Aorta (tissue), 5 donors: Measurements from ENCODE around the gene KANSL1L. TPM values are rescaled to one million over a fixed set of nuclear protein-coding genes. Genes with fewer than 3 reads are reported as not detected.
"Not testable (repeated sequence)": the region's sequence is repeated elsewhere in the genome, so short reads cannot be mapped to it uniquely, and the experiment has no call there.

Source experiments
- ATAC-seq: fragments of 200-7000 bp; cut with Tn5 transposase; one replicate; pipeline ENCODE4 v1.9.1; 2022; ENCODE audit warnings: moderate library complexity; ENCODE audit not compliant: low FRiP score
- DNase-seq, 2 donors: peaks; one replicate each; pipeline ENCODE4 v3.0.0-alpha.2; 2020
- H3K27ac ChIP-seq, 2 donors: one replicate each; pipeline ENCODE4 v1.5.1; 2013; ENCODE audit warnings: low read length in 2 of 2, mild to moderate bottlenecking in 2 of 2, moderate library complexity in 2 of 2, control low read depth in 1 of 2, inconsistent platforms in 1 of 2, low read depth in 1 of 2
- H3K27me3 ChIP-seq, 2 donors: one replicate each; pipeline ENCODE4 v1.6.1; 2013; ENCODE audit warnings: control low read depth in 1 of 2, low read length in 1 of 2, mild to moderate bottlenecking in 1 of 2, moderate library complexity in 1 of 2; ENCODE audit not compliant: insufficient read depth in 2 of 2, control insufficient read depth in 1 of 2
- H3K36me3 ChIP-seq, 2 donors: one replicate each; pipeline ENCODE4 v1.6.1; 2013; ENCODE audit warnings: control low read depth in 1 of 2, low read length in 1 of 2, mild to moderate bottlenecking in 1 of 2; ENCODE audit not compliant: insufficient read depth in 2 of 2, control insufficient read depth in 1 of 2
- H3K4me1 ChIP-seq, 2 donors: one replicate each; pipeline ENCODE4 v1.6.1; 2013; ENCODE audit warnings: low read length in 2 of 2, control low read depth in 1 of 2, mild to moderate bottlenecking in 1 of 2, moderate library complexity in 1 of 2; ENCODE audit not compliant: insufficient read depth in 2 of 2, control insufficient read depth in 1 of 2
- H3K4me3 ChIP-seq, 2 donors: one replicate each; pipeline ENCODE4 v1.5.1; 2013; ENCODE audit warnings: low read length in 2 of 2, control low read depth in 1 of 2, mild to moderate bottlenecking in 1 of 2
- H3K9me3 ChIP-seq: one replicate; pipeline ENCODE4 v1.6.1; 2013; ENCODE audit warnings: mild to moderate bottlenecking, low read length; ENCODE audit not compliant: control insufficient read depth
- WGBS, 2 donors: extraction: QIAGEN DNeasy Blood & Tissue Kit; methylation state at CpG; one replicate each; pipeline ENCODE4 v1.1.7; 2013; 5-methylcytosine and 5-hydroxymethylcytosine counted together
- intact Hi-C, 2 donors: fragments of 100-400 bp; cut with DNase I; formaldehyde crosslinking; loops; one replicate each; pipeline versions ENCODE4 v1.14.2 to v1.15.0; 2022
- polyA plus RNA-seq, 2 donors: library from polyadenylated mRNA; stranded (reverse); fragments of 200-250 nt; gene quantifications; one replicate each; pipeline ENCODE4 v1.2.3, GENCODE V29; 2013
- total RNA-seq, 2 donors: library from RNA; stranded (reverse); fragmentation: NEBNext Ultra II Directional; extraction: Animal tissue kit (Norgen Biotek cat#: 25700); gene quantifications; one replicate each; pipeline ENCODE4 v1.2.1, GENCODE V29; 2021
- donor health status: healthy with polysubstance abuse.
- donor health status: Bipolar disorder and iron deficiency.
- donor health status: DM: no; HTN: no; CAD: no.
- donor health status: DM: no; HTN: no; CAD: no.
- donor health status: DM: yes; HTN: yes; CAD: no.

Gene KANSL1L
- total and polyA plus RNA-seq, 4 donors, result 8.1 to 44.1 (median 29.4) TPM

DNA sequence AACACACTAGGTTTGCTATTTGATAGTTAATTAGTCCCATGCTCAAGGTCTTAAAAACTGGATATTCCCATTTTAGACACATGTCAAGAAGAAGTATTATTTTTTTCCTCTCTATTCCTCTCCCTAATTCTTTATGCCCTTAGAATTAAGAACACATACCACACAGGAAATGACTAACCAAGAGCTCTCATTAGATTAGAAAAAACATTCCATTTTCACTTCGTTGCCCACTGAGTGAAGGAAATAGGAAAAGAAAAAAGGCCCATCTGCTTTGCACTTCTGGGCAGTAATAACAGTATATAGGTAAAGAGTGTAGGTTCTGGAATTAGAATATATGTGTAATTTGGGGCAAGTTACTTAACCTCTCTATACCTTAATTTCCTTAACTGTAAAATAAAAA, 27.1 kb upstream of the KANSL1L start:
- 0 to 3% methylated on average over 1 of the region's 1 CpG for WGBS, 2 donors
- no peak overlapping the region for H3K27ac ChIP-seq
- H3K4me3 ChIP-seq, result no peak overlapping the region
- intact Hi-C loops, result loop anchor here (5.0 kb wide), 3 partner anchors 121 to 221 kb away; no protein-coding TSS in a partner anchor
- H3K36me3 ChIP-seq, result peaks cover 1 to 2% of the 10 kb centered on the region in 2 donors
- no peaks in the 10 kb centered on the region for H3K27me3 ChIP-seq
- no peaks in the 10 kb centered on the region for H3K4me1 ChIP-seq
- H3K9me3 ChIP-seq, result no peaks in the 10 kb centered on the region
- ATAC-seq, result no peak
- no peak for DNase-seq

DNA sequence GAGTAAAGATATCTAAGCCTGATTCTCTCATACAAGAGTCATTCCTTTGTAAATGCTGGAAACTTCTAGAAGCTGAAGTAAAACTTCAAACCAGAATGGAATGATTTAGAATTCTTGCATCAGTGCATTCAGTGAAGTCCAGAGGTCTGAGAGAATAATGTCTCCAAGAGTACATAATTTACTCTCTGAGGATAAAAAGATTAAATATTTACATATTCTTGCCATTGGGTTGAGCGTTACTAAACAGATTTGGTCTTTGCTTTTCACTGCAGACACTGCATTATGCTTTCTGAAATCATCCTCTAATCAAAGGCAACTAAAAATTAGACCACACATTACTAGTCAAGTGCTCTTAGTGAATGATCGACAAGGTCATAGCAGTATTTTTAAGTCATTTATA, 26.5 kb upstream of the KANSL1L start:
- no peak for ATAC-seq
- Histone ChIP-seq H3K27ac (no peak overlapping the region), H3K9me3 (no peaks in the 10 kb centered on the region), H3K27me3 (no peaks in the 10 kb centered on the region), H3K4me1 (no peaks in the 10 kb centered on the region), H3K4me3 (no peak overlapping the region), H3K36me3 (peaks cover 1 to 2% of the 10 kb centered on the region in 2 donors)
- DNase-seq, result no peak
- 90 to 93% methylated on average over 2 of the region's 2 CpGs for WGBS, 2 donors
- intact Hi-C loops, result loop anchor here (5.0 kb wide), 3 partner anchors 120 to 220 kb away; no protein-coding TSS in a partner anchor

DNA sequence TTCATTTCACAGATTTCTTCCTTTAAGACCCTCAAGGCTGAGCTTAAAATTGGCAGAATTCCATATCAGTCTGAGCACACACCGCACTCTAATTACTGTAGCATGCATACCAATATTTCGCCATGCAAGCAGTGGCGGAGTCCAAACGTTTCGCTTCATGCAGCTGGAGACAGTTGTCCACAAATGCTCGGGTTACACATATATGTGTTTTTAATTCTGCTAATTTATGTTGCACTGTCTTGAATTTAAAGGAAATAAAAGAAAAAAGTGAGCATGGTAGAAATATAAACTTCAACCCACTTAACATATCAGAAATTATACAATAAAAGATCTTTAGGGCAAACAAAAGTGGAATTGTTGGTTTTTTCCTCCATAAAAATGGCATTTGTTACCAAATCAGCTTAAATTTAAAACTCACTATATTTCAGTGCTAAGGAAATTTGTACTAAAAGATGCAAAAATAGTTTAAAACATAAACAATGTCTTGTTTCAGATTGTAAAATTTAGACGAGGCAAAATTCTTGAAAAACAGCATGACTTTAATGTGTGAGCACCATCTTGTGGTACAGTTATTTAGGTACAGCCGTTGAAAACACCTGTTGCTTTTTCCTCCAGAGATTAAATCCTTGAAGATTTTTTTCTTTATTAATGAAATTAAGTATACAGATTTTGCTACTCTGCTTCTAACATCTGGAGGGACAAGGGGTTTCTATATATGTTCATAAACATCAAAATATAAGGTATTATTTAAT, 24.1 kb upstream of the KANSL1L start:
- no peaks in the 10 kb centered on the region for H3K27me3 ChIP-seq
- WGBS, 2 donors, result 51 to 53% methylated on average over 8 of the region's 8 CpGs
- no peak overlapping the region for H3K27ac ChIP-seq
- H3K4me1 ChIP-seq, result no peaks in the 10 kb centered on the region
- no peak overlapping the region for H3K4me3 ChIP-seq
- ATAC-seq (no peak), DNase-seq (no peak)
- H3K36me3 ChIP-seq, result peaks cover 0 to 1% of the 10 kb centered on the region in 2 donors
- intact Hi-C loops, result loop anchor here (5.0 kb wide), 3 partner anchors 118 to 218 kb away; no protein-coding TSS in a partner anchor
- no peaks in the 10 kb centered on the region for H3K9me3 ChIP-seq

DNA sequence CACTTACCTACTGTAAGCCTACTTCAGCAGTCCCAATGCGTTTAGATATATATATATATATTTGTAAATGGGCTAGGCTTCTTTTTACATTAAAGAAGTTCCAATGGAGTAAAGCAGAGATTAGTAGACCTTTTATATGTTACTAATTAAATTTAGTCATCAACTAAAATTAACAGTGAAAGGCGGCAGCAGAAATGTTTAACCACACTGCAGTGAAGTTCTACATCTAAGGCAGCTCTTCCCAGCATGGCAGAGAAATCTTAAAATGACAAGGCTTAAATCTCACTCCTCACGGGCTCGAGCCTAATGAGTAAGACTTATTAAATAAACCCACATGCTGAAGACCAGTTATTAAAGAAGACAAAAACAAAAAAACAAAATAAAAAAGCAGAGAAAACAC, 19.1 kb upstream of the KANSL1L start:
- Histone ChIP-seq H3K36me3 (peaks cover 1 to 4% of the 10 kb centered on the region in 2 donors), H3K27ac (no peak overlapping the region), H3K4me3 (no peak overlapping the region), H3K4me1 (no peaks in the 10 kb centered on the region), H3K9me3 (no peaks in the 10 kb centered on the region), H3K27me3 (no peaks in the 10 kb centered on the region)
- ATAC-seq, result no peak
- WGBS, 2 donors, result 89 to 94% methylated on average over 4 of the region's 4 CpGs
- DNase-seq, result no peak
- intact Hi-C loops, result no loop called here

DNA sequence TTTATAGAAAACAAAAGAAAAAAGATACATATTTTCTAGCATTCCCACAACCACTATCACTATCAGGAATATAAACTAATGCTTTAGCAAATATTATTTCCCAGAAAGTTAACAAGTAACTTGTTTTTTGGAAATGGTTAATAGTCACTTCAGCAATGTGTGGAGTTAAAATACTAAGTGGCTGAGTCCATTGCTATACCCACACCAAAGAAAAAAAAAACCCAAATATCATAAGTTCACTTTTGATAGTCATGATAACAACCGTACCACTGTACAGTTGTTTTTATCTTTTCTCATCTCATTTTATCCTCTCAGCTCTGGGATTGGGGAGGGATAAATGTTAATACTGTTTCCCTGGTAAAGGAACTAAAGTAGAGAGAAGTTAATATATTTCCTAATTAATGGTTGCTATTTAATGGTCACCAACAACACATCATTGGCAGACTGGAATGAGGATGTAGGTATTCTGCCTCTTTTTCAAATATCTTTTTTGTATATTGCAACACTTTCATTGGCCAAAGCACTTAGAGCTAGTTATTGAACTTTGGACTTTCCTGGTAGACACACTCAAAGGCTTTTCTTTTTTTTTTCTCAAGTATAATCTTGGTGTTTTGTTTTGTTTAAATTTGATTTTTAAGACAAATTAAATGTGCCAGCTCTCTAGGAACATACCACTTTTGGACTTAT, 18.4 kb upstream of the KANSL1L start:
- Histone ChIP-seq H3K27ac (no peak overlapping the region), H3K27me3 (no peaks in the 10 kb centered on the region), H3K9me3 (no peaks in the 10 kb centered on the region), H3K4me1 (no peaks in the 10 kb centered on the region), H3K36me3 (peaks cover 0 to 5% of the 10 kb centered on the region in 2 donors), H3K4me3 (no peak overlapping the region)
- no peak for DNase-seq
- intact Hi-C loops, result no loop called here
- no peak for ATAC-seq
- WGBS, 2 donors, result 55 to 69% methylated on average over 1 of the region's 1 CpG

DNA sequence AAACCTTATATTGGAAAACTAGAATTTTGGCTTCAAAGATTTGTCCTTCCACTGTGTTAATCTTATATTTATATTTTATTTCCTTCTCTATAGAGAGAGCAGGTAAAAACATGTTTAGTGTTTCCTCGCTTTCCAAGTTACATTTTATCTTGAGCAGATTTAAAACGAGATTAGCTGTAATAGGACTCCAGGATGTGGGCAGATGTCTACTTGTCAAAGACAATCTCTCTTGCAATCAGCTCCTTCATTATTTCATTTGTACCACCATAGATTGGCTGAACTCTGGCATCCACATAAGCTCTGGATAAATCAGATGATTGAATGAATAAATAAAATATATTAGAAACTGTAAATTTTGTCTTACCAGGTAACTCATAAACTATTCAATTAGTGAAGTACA, 17.5 kb upstream of the KANSL1L start:
- Histone ChIP-seq H3K4me1 (no peaks in the 10 kb centered on the region), H3K4me3 (no peak overlapping the region), H3K27ac (no peak overlapping the region), H3K27me3 (no peaks in the 10 kb centered on the region), H3K36me3 (peaks cover 0 to 5% of the 10 kb centered on the region in 2 donors), H3K9me3 (no peaks in the 10 kb centered on the region)
- DNase-seq (no peak), ATAC-seq (no peak)
- 77 to 83% methylated on average over 2 of the region's 2 CpGs for WGBS, 2 donors
- intact Hi-C loops, result no loop called here

DNA sequence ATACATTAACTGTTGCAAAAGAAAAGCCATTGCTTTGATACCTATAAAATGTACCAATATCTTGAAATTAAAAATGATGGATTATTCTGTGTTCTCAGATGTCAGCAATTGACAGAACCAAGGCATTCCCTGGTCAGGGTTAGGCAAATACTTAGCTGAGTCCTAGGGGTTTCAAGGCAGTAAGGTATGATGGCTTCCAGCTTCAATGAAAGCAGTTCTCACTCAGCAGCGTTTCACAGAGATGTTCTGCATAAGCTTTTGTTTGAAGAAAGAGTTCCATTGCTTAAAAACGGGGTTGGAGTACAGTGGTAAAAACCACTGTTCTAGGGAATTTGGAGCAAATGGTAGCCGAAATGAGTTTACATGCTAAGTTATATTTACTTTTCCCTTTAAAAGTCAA, 17.0 kb upstream of the KANSL1L start:
- no peak overlapping the region for H3K27ac ChIP-seq
- peaks cover 0 to 5% of the 10 kb centered on the region in 2 donors for H3K36me3 ChIP-seq
- DNase-seq (no peak), ATAC-seq (no peak)
- H3K9me3 ChIP-seq, result no peaks in the 10 kb centered on the region
- no peak overlapping the region for H3K4me3 ChIP-seq
- intact Hi-C loops, result no loop called here
- H3K27me3 ChIP-seq, result no peaks in the 10 kb centered on the region
- no peaks in the 10 kb centered on the region for H3K4me1 ChIP-seq
- 62 to 67% methylated on average over 3 of the region's 3 CpGs for WGBS, 2 donors

DNA sequence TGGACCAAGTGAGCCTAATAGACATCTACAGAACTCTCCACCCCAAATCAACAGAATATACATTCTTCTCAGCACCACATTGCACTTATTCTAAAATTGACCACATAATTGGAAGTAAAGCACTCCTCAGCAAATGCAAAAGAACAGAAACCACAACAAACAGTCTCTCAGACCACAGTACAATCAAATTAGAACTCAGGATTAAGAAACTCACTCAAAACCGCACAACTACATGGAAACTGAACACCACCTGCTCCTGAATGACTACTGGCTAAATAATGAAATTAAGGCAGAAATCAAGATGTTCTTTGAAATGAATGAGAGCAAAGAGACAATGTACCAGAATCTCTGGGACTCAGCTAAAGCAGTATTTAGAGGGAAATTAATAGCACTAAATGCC, 12.7 kb upstream of the KANSL1L start:
- WGBS, 2 donors, result 96 to 99% methylated on average over 1 of the region's 1 CpG

More for the DNA sequence above, 12.7 kb upstream of the KANSL1L start:
- intact Hi-C loops, DNase-seq, H3K36me3 ChIP-seq, ATAC-seq, H3K9me3 ChIP-seq, H3K27ac ChIP-seq, H3K4me1 ChIP-seq, H3K27me3 ChIP-seq, H3K4me3 ChIP-seq: not testable (repeated sequence)
